GM12892 (cell line): ENCODE data around the gene MYOG.

Experiments
- POLR2A ChIP-seq: IDR thresholded peaks from 2 replicates; pipeline ENCODE4 v1.6.1; 2011; ENCODE audit warnings: low read depth, low read length, control low read depth
- POLR2AphosphoS5 ChIP-seq: IDR thresholded peaks from 2 replicates; pipeline ENCODE4 v1.6.1; 2011; ENCODE audit warnings: low read depth, low read length, control low read depth

DNA sequence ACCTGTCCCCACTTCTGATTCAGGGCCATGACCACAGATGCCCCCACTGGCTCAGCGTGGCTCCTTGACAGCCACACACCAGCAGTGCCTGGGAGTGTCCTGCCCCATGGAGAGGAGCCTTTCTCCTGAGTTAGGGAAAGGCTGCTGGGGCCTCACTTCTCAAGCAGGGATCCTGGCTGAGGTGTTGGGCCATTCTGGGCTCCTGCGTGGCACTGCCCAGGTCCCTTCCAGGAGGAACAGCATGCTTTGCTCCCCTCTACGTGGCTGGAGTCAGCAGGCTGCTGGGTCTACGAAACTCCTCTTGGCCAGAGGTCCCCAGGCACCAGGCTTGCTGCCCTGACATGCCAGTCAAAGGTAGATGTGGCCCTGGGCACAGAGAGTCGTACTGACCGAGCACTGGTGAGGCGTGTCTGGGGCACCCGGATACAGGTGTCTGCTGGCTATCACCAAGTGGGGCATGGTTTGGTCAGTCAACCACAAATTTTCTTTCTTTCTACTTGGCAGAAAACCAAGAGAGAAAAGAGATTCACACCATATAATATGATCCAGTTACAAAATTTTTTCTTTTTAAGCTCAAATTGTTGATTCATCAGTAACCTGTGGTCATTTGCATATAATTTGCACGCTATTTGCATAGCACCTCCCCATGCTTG is 45.9 kb upstream of the MYOG start:
- TF ChIP-seq POLR2AphosphoS5 (no peak), POLR2A (no peak)
